Esophagus (tissue), 2 donors: Measurements from ENCODE around the gene AATK. TPM values are rescaled to one million over a fixed set of nuclear protein-coding genes. Genes with fewer than 3 reads are reported as not detected.
A peak's percentile ranks its signal among the peaks of the same experiment; 100 is the strongest.

ENCODE experiments used
- H3K27ac ChIP-seq, 2 donors: one replicate each; pipeline ENCODE4 v1.5.1; 2013; ENCODE audit warnings: low read depth in 2 of 2, mild to moderate bottlenecking in 2 of 2, inconsistent platforms in 1 of 2, low read length in 1 of 2, moderate library complexity in 1 of 2
- H3K27me3 ChIP-seq, 2 donors: one replicate each; pipeline ENCODE4 v1.6.1; 2013; ENCODE audit warnings: low read length in 2 of 2, control low read depth in 1 of 2, mild to moderate bottlenecking in 1 of 2; ENCODE audit not compliant: insufficient read depth in 2 of 2, control insufficient read depth in 1 of 2
- H3K36me3 ChIP-seq, 2 donors: one replicate each; pipeline ENCODE4 v1.6.1; 2013; ENCODE audit warnings: low read length in 1 of 2; ENCODE audit not compliant: control insufficient read depth in 2 of 2, insufficient read depth in 2 of 2
- H3K4me1 ChIP-seq, 2 donors: one replicate each; pipeline ENCODE4 v1.6.1; 2013; ENCODE audit warnings: low read length in 1 of 2; ENCODE audit not compliant: control insufficient read depth in 2 of 2, insufficient read depth in 2 of 2
- H3K4me3 ChIP-seq, 2 donors: one replicate each; pipeline ENCODE4 v1.5.1; 2013; ENCODE audit warnings: low read length in 2 of 2, mild to moderate bottlenecking in 2 of 2, low read depth in 1 of 2, moderate library complexity in 1 of 2
- H3K9me3 ChIP-seq, 2 donors: one replicate each; pipeline ENCODE4 v1.6.1; 2013; ENCODE audit warnings: mild to moderate bottlenecking in 2 of 2, low read depth in 1 of 2, low read length in 1 of 2, moderate library complexity in 1 of 2; ENCODE audit not compliant: control insufficient read depth in 2 of 2, insufficient read depth in 1 of 2
- WGBS, 2 donors: extraction: QIAGEN DNeasy Blood & Tissue Kit; methylation state at CpG; one replicate each; pipeline ENCODE4 v1.1.7; 2013; 5-methylcytosine and 5-hydroxymethylcytosine counted together
- polyA plus RNA-seq, 2 donors: library from polyadenylated mRNA; stranded (reverse); fragments of 200-250 nt; gene quantifications; one replicate each; pipeline ENCODE4 v1.2.3, GENCODE V29; 2013
- donor health status: healthy with polysubstance abuse.
- donor health status: Bipolar disorder and iron deficiency.

AATK gene
- polyA plus RNA-seq, result 1 to 10 TPM; 1.1 to 1.2 TPM

GRCh38 chr17:81166033-81166492 lies at the start of gene AATK:
Gene AATK (minus strand): TSS chr17:81166221. CDS start chr17:81165992, 229 bp downstream.
- H3K9me3 ChIP-seq, result peaks cover 0 to 4% of the 10 kb centered on the region in 2 donors
- peak within 1 kb of the TSS; percentile 33 to 35 for H3K4me3 ChIP-seq
- peaks cover 0 to 7% of the 10 kb centered on the region in 2 donors for H3K4me1 ChIP-seq
- H3K27me3 ChIP-seq, result peaks cover 0 to 11% of the 10 kb centered on the region in 2 donors
- peak within 1 kb of the TSS; percentile 3 to 13 for H3K27ac ChIP-seq
- WGBS, 2 donors, result 1 to 2% methylated on average over 35 to 61 of the region's 62 CpGs
- H3K36me3 ChIP-seq, result no peaks in the 10 kb centered on the region

GRCh38 chr17:81213978-81214377 lies 48.0 kb upstream of the AATK start:
- no peak overlapping the region for H3K4me3 ChIP-seq
- 96% methylated on average over 8 of the region's 8 CpGs for WGBS, 2 donors
- no peaks in the 10 kb centered on the region for H3K36me3 ChIP-seq
- no peaks in the 10 kb centered on the region for H3K9me3 ChIP-seq
- H3K27ac ChIP-seq, result no peak overlapping the region
- no peaks in the 10 kb centered on the region for H3K4me1 ChIP-seq
- no peaks in the 10 kb centered on the region for H3K27me3 ChIP-seq

- 91 to 93% methylated on average over 9 of the region's 9 CpGs for WGBS, 2 donors
- Histone ChIP-seq H3K36me3 (no peaks in the 10 kb centered on the region), H3K4me3 (no peak overlapping the region), H3K27me3 (no peaks in the 10 kb centered on the region), H3K9me3 (no peaks in the 10 kb centered on the region), H3K27ac (no peak overlapping the region), H3K4me1 (no peaks in the 10 kb centered on the region)
Measured at GRCh38 chr17:81212365-81212764, 46.3 kb upstream of the AATK start.

GRCh38 chr17:81210868-81211267 lies 44.8 kb upstream of the AATK start:
- 76 to 77% methylated on average over 14 of the region's 14 CpGs for WGBS, 2 donors

GRCh38 chr17:81210466-81210865 lies 44.4 kb upstream of the AATK start:
- WGBS, 2 donors, result 78 to 86% methylated on average over 10 of the region's 10 CpGs
- Histone ChIP-seq H3K4me1 (no peaks in the 10 kb centered on the region), H3K36me3 (no peaks in the 10 kb centered on the region), H3K9me3 (no peaks in the 10 kb centered on the region), H3K27me3 (no peaks in the 10 kb centered on the region), H3K27ac (no peak overlapping the region), H3K4me3 (no peak overlapping the region)

More at GRCh38 chr17:81210868-81211267, 44.8 kb upstream of the AATK start:
- no peak overlapping the region for H3K4me3 ChIP-seq
- H3K4me1 ChIP-seq, result no peaks in the 10 kb centered on the region
- no peak overlapping the region for H3K27ac ChIP-seq
- no peaks in the 10 kb centered on the region for H3K27me3 ChIP-seq
- H3K9me3 ChIP-seq, result no peaks in the 10 kb centered on the region
- no peaks in the 10 kb centered on the region for H3K36me3 ChIP-seq

- Histone ChIP-seq H3K36me3 (no peaks in the 10 kb centered on the region), H3K27ac (no peak overlapping the region), H3K27me3 (no peaks in the 10 kb centered on the region), H3K9me3 (no peaks in the 10 kb centered on the region), H3K4me3 (no peak overlapping the region), H3K4me1 (peaks cover 0 to 2% of the 10 kb centered on the region in 2 donors)
- 95 to 98% methylated on average over 11 to 16 of the region's 16 CpGs for WGBS, 2 donors
Measured at GRCh38 chr17:81209141-81209540, 43.1 kb upstream of the AATK start.

GRCh38 chr17:81208651-81209050 lies 42.6 kb upstream of the AATK start:
- Histone ChIP-seq H3K27ac (no peak overlapping the region), H3K4me1 (peaks cover 0 to 2% of the 10 kb centered on the region in 2 donors), H3K27me3 (no peaks in the 10 kb centered on the region), H3K4me3 (no peak overlapping the region), H3K36me3 (no peaks in the 10 kb centered on the region), H3K9me3 (no peaks in the 10 kb centered on the region)
- WGBS, 2 donors, result 95 to 96% methylated on average over 10 of the region's 10 CpGs

- Histone ChIP-seq H3K4me1 (peaks cover 0 to 2% of the 10 kb centered on the region in 2 donors), H3K27me3 (no peaks in the 10 kb centered on the region), H3K36me3 (no peaks in the 10 kb centered on the region), H3K9me3 (no peaks in the 10 kb centered on the region), H3K27ac (no peak overlapping the region), H3K4me3 (no peak overlapping the region)
- 86 to 91% methylated on average over 21 of the region's 21 CpGs for WGBS, 2 donors
Measured at GRCh38 chr17:81207610-81208581, 41.9 kb upstream of the AATK start.

GRCh38 chr17:81206657-81207056 lies 40.6 kb upstream of the AATK start:
- Histone ChIP-seq H3K36me3 (no peaks in the 10 kb centered on the region), H3K9me3 (no peaks in the 10 kb centered on the region), H3K4me3 (no peak overlapping the region), H3K27ac (no peak overlapping the region), H3K4me1 (peaks cover 0 to 2% of the 10 kb centered on the region in 2 donors), H3K27me3 (no peaks in the 10 kb centered on the region)
- 90 to 92% methylated on average over 12 of the region's 12 CpGs for WGBS, 2 donors
